COLO668 (cell line): ENCODE results near the gene KLHL29.

ENCODE experiments used
- DNase-seq: peaks from one replicate; lab custom pipeline; 2025; ENCODE audit not compliant: unreplicated experiment; lab: John Stamatoyannopoulos, UW

Gene KLHL29

GRCh38 chr2:23649303-23649702 lies 264.3 kb downstream of the KLHL29 start:
- no peak for DNase-seq

GRCh38 chr2:23649819-23650218 lies 264.8 kb downstream of the KLHL29 start:
- DNase-seq = no peak

DNA sequence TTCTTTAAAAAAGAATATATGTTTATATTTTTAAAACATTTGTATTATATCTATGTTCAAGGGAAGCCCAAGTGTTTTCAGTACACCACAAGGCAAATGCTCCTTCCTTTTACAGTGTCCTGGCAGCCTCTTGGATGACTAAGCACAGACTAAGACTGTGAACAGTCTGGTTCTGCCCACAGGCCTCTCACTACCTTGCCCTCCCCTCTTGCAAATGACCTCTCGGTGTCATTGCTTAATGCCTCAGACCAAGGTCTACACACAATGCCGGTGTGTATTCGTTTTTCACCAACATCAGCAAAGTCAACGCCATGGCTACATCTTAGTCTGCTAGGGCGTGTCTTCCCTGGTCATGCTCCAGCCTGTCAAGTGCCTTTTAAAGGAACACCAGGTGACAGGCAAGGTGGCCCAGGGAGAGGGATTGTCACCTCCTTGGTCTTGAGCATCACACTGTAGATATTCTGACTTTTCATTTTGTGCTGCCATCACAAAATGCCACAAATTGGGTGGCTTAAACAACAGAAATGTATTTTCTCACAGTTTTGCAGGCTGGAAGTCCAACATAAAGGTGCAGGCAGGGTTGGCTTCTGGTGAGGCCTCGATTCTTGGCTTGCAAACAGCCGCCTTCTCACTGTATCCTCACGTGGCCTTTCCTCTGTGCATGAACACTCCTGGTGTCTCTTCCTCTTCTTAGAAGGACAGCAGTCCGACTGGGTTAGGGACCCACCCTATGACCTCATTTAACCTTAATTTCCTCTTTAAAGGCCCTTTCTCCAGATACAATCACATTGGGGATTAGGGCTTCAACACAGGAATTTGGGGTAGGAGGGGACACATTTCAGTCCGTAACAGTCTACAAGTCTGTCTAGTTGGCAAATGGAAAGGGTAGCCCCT lies 266.5 kb downstream of the KLHL29 start:
- DNase-seq = no peak

DNA sequence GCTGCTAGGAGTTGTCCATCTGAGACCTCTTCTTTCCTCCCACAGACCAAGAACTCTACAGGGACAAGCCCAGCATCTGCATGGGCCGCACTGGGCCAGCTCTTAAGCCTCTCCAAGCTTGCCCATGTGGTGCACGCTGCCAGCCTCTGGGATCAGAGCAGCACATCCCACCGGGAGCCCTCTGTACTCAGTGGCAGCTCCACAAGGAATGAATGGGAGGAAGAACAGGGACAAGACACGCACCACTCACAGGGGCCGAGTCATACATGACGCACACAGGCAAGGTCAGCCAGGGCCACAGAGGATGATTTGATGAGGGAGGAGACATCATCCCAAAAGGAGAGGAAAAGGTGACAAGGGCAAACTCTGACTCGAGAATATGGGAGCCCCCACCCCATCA lies 268.3 kb downstream of the KLHL29 start:
- DNase-seq = no peak

- DNase-seq = no peak
Observed at GRCh38 chr2:23654756-23655155, 269.8 kb downstream of the KLHL29 start.

DNA sequence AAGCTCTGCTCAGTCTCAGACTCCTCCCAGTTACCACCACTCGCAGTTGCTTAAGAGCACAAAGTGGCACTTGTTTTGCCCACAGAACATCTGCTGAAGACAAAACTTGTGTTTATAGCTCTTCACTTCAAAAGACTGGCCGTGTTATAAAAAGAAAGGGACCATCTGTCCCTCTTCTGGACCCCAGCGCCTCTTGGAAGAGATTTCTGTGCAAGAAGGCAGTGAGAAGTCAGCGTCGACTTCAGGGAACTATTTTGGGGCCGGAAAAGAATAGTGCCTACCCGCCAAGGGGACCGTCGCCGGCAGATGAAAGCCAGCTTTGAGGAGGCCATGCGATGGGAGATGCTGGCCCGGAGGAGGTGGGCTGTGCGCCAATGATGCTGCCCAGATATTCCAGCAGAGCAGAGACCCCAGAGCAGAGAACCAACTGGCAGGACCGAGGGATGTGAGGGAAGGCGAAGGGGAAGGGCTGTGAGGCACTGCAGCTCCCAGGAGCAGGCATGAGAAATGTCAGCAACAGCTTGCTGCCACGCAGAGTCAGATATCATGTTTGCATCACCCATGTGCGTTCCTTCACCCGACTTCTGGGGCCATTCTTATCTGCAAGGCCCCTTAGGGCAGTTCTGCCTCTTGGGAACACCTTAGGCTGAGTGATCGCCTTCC lies 271.1 kb downstream of the KLHL29 start:
- DNase-seq = no peak

GRCh38 chr2:23656597-23656973 lies 271.6 kb downstream of the KLHL29 start:
- DNase-seq = no peak

GRCh38 chr2:23657371-23657770 lies 272.4 kb downstream of the KLHL29 start:
- DNase-seq = no peak

GRCh38 chr2:23657934-23658333 lies 273.0 kb downstream of the KLHL29 start:
- no peak for DNase-seq

DNA sequence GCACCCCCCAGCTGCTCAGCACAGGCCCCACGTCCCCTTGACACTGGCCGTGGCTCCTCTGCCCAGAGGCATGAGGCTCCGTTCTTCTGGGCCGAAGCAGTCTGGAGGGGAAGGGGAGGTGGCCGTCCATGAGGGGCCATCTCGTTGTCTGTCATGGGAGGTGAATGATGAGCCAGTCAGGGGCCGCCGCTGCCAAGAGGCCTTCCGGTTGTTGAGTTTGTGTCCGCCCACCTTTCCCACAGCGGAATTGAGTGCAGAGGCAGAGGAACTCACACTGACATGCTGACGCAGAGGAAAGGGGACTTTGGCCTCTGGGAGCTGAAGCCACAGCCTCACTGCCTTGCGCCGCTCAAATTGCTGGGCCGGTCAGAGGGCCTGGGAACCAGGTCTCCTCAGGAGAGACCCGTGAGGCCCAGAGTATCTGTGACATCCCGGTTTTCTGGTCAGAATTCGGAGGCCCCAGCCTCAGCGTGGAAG lies 273.5 kb downstream of the KLHL29 start:
- DNase-seq = no peak

DNA sequence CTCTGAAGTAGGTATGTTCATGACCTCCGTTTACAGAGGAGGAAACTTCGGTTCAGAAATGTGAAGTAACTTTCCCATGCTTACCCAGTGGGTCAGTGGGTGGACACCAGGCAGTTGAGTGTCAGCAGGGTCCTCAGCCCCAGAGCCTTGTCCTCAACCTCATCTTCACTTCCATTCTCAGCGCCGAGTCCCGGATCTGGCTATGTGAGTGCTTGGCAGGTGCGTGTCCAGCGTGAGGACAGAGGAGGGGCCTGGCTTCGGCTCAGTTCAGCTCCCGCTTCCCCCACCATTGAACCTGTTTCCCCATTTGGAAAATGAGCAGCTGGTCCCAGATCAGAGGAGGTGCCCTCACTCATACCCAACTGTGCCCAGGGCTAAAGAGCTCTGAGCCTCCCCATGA lies 274.3 kb downstream of the KLHL29 start:
- DNase-seq = no peak

- DNase-seq = no peak
Observed at GRCh38 chr2:23659773-23660172, 274.8 kb downstream of the KLHL29 start.

GRCh38 chr2:23660237-23660636 lies 275.3 kb downstream of the KLHL29 start:
- no peak for DNase-seq

DNA sequence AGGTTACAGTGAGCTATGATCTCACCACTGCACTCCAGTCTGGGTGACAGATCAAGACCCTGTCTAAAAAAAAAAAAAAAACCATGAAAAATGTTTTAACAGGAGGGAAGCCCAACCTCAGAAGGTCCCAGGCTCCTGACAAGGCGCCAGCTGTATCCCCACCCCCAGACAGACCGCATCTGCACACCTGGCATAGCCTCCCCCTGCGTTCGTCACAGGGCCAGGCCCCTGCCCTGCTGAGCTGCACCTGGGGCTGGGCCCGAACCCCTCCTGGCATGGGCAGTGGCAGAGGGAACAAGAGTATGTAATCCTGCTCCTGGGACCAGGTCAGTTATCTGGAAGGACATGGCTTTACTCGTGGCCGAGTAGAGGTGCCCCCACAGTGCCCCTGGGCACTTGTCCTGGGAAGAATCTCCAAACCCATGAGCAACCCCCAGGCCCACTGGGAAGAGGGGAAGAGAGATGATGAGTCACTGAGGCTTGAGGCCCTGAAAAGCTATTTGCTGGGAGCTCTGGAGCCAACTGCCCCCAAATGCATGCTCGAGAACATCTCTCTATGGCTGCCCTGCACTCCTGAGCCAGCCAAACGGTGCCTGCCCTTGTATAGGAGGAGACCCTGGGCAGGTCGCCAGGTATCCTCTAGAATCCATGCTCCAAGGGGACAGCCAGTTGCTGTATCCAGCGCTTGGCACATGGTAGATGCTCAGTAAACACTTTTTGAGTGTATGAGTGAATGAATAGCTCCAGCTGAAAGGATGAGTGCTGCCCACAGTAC lies 276.5 kb downstream of the KLHL29 start:
- no peak for DNase-seq

DNA sequence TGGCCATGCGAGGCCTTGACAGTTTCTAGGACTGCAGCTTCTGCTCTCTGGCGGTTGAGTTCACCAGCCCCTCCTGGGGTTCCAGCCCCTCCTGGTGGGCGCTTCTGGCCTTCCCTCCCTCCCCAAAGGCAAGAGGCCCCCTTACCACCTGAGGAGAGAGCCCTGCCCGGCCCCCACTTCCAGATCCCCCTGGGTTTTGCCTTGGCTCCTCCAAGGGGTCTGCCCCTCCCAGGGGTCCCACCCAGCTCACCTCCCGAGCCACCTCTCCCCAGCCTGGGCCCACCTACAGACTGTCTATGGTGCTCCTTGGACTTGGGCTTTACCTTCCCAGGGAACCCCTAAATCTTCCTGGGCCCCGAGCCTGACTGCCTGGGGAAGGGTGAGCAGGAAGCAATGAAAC lies 277.5 kb downstream of the KLHL29 start:
- no peak for DNase-seq

GRCh38 chr2:23662941-23663920 lies 278.3 kb downstream of the KLHL29 start:
- DNase-seq = no peak

DNA sequence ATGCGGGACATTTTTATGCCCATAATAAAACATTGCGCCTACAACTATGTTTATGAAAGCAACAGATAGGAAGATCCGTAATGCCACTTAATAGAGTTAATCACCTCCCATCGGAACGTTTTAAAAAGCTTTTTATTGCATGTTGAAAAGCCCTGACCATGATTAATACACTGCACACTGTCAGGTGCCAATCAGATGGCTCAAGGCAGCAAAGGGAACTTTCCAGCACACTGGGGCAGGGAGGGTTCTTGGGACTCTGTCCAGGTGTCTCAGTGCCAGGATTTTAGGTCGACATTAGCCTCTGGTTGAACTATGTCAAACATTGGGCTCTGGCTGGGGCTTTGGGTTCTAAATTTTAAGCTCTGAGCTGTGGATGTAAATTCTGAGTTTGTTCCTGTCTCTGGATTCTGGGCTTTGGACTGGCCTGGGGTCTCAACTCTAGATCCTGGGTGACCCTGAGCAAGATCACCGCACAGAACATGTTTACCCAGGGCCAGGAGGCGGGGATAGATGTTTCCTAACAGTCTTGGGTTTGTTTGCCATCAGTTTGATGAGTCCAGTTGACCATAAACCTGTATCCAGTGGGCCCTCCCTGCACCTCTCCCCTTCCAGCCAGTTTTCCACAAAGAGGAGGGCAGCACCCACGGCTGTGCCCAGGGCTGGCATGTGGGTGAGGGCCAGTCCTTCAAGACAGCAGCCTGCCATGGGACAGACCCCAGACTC lies 279.2 kb downstream of the KLHL29 start:
- DNase-seq = no peak

GRCh38 chr2:23666241-23666979 lies 281.4 kb downstream of the KLHL29 start:
- no peak for DNase-seq

DNA sequence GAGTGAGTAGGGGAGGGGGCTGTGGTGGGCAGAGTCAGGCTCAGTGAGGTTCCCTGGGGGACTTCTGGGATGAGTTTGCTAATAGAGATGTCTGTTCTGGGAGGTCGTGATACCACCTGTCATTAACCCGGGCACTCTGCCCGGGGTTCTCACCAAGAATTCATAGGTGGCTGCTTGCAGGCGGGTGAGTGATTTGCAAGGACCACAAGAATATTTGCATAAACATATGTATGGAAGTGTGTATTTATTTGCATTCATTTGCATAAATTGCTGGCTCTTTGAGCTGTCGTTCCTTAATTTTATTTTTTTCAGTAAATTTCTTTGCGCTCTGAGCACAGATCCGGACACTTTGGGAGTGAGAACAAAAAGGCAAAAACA lies 282.0 kb downstream of the KLHL29 start:
- DNase-seq = no peak
